ENCODE data around the gene SYT6. TPM values are rescaled to one million over a fixed set of nuclear protein-coding genes. Genes with fewer than 3 reads are reported as not detected.
"Not testable (repeated sequence)": the region's sequence is repeated elsewhere in the genome, so short reads cannot be mapped to it uniquely, and the experiment has no call there.

SYT6 gene
- total and polyA plus RNA-seq, 2 experiments from 2014 or later = 1.2 to 2.6 TPM

DNA sequence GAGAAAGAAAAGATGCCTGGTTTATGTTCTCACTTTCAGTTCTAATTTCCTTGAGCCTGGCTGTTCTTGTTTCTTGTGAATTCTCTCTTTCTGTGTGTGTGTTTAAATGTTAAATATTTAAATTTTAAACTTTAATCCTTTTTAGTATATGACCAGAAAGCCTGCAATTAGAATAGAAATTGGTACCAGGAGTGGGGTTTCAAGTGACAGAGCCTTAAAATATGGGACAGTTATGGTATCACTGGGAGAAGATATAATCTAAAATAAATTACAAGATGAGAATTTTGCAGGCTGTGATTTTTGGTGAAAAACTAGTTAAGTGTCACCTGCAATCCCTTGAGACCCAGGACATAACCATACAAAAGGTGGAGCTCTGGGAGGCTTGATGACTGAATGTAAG, 81.4 kb downstream of the SYT6 start:
- Histone ChIP-seq H2AFZ (no peak overlapping the region), H3K9me3 (ENCODE audit: low read depth) (peaks cover 11% of the 10 kb centered on the region), H3K79me2 (no peaks in the 10 kb centered on the region), H3K4me2 (no peak overlapping the region), H3K27ac (no peak overlapping the region), H3K9me2 (replicated peaks; ENCODE audit: insufficient read depth) (no peaks in the 10 kb centered on the region), H3K36me3 (replicated peaks; ENCODE audit: insufficient read depth, low read depth) (no peaks in the 10 kb centered on the region), H3K4me1 (ENCODE audit: insufficient read depth) (peaks cover 15% of the 10 kb centered on the region), H3K27me3 (no peaks in the 10 kb centered on the region), H3K4me3 (no peak overlapping the region), H4K20me1 (ENCODE audit: insufficient read depth, poor library complexity, severe bottlenecking) (no peaks in the 10 kb centered on the region)
- TF ChIP-seq EZH2 (IDR thresholded peaks at IDR 0.05; ENCODE audit: borderline replicate concordance) (no peak), CTCF (IDR thresholded peaks at IDR 0.05; ENCODE audit: poor library complexity) (no peak), EZH2phosphoT487 (IDR thresholded peaks at IDR 0.05; ENCODE audit: low read depth, severe bottlenecking, unreplicated experiment) (no peak)
- no peak for DNase-seq (ENCODE audit: low spot score)

DNA sequence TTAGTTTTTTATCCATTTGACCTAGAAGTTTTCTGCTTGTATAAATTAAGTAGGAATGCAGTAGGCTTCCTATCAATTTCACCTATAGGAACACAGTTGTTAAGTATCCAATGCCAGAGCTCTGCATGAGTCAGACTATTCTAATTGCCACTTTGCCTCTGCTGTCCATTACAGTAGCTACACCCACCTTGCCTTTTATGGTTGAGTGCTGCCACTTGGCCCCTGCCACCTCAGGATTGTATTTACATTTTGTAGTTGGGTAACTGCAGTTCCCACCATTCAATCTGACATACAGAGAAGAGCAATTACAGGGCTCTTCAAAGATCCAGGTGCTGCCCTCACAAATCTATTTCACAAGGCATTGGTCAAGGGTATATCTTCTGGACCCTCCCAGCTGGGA, 83.9 kb downstream of the SYT6 start:
- DNase-seq (ENCODE audit: low spot score); H4K20me1 ChIP-seq (ENCODE audit: insufficient read depth, poor library complexity, severe bottlenecking); H3K4me3 ChIP-seq; H3K4me1 ChIP-seq (ENCODE audit: insufficient read depth); H3K27me3 ChIP-seq; H3K27ac ChIP-seq; H3K9me2 ChIP-seq (replicated peaks; ENCODE audit: insufficient read depth); H3K36me3 ChIP-seq (replicated peaks; ENCODE audit: insufficient read depth, low read depth); H2AFZ ChIP-seq; H3K79me2 ChIP-seq; H3K4me2 ChIP-seq: not testable (repeated sequence)
- H3K9me3 ChIP-seq (ENCODE audit: low read depth) = peaks cover 11% of the 10 kb centered on the region

- not testable (repeated sequence) for H3K9me2 ChIP-seq (replicated peaks; ENCODE audit: insufficient read depth); H3K4me2 ChIP-seq; H3K79me2 ChIP-seq; H3K36me3 ChIP-seq (replicated peaks; ENCODE audit: insufficient read depth, low read depth); H3K4me1 ChIP-seq (ENCODE audit: insufficient read depth); DNase-seq (ENCODE audit: low spot score); H3K27me3 ChIP-seq; H3K4me3 ChIP-seq; H4K20me1 ChIP-seq (ENCODE audit: insufficient read depth, poor library complexity, severe bottlenecking); H3K27ac ChIP-seq; H2AFZ ChIP-seq
- 100% methylated on average over 1 of the region's 1 CpG for WGBS (ENCODE audit: low lambda C conversion rate, missing lambda C conversion rate)
- peaks cover 11% of the 10 kb centered on the region for H3K9me3 ChIP-seq (ENCODE audit: low read depth)
Measured at GRCh38 chr1:114068684-114069083, 85.0 kb downstream of the SYT6 start.

GRCh38 chr1:114065671-114066070, 88.0 kb downstream of the SYT6 start:
- H3K4me2 ChIP-seq; H3K79me2 ChIP-seq; H3K27ac ChIP-seq; H3K9me2 ChIP-seq (replicated peaks; ENCODE audit: insufficient read depth); H3K27me3 ChIP-seq; H3K4me1 ChIP-seq (ENCODE audit: insufficient read depth); H2AFZ ChIP-seq; H3K36me3 ChIP-seq (replicated peaks; ENCODE audit: insufficient read depth, low read depth); H4K20me1 ChIP-seq (ENCODE audit: insufficient read depth, poor library complexity, severe bottlenecking); DNase-seq (ENCODE audit: low spot score); H3K4me3 ChIP-seq; H3K9me3 ChIP-seq (ENCODE audit: low read depth): not testable (repeated sequence)
- 90% methylated on average over 3 of the region's 3 CpGs for WGBS (ENCODE audit: low lambda C conversion rate, missing lambda C conversion rate)

DNA sequence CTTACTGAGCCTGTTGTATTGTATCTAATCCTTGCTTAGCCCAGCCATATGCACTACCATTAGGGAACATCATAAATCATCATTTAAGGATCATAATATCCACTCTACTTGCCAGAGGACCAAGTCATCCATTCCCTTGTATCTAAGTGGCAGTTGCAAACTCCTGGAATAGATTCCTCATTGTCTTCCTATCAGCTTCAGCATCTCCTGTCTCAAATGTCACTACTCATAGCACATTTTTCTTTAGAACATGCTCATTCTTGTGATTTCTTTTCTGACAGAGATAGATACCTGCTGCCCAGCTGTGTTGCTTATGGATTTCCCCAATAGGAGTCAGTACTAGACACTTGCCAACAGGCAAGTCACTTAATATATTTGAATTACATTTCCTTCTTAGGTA, 90.1 kb downstream of the SYT6 start:
- H3K79me2 ChIP-seq = no peaks in the 10 kb centered on the region
- no peak for TF ChIP-seq EZH2phosphoT487 (IDR thresholded peaks at IDR 0.05; ENCODE audit: low read depth, severe bottlenecking, unreplicated experiment)
- no peak for TF ChIP-seq EZH2 (IDR thresholded peaks at IDR 0.05; ENCODE audit: borderline replicate concordance)
- no peak for TF ChIP-seq CTCF (IDR thresholded peaks at IDR 0.05; ENCODE audit: poor library complexity)
- no peak overlapping the region for H3K27ac ChIP-seq
- no peaks in the 10 kb centered on the region for H3K9me3 ChIP-seq (ENCODE audit: low read depth)
- no peaks in the 10 kb centered on the region for H3K9me2 ChIP-seq (replicated peaks; ENCODE audit: insufficient read depth)
- H3K4me1 ChIP-seq (ENCODE audit: insufficient read depth) = peaks cover 5% of the 10 kb centered on the region
- no peak overlapping the region for H3K4me3 ChIP-seq
- H3K36me3 ChIP-seq (replicated peaks; ENCODE audit: insufficient read depth, low read depth) = no peaks in the 10 kb centered on the region
- no peaks in the 10 kb centered on the region for H3K27me3 ChIP-seq
- DNase-seq (ENCODE audit: low spot score) = no peak
- no peaks in the 10 kb centered on the region for H4K20me1 ChIP-seq (ENCODE audit: insufficient read depth, poor library complexity, severe bottlenecking)
- no peak overlapping the region for H2AFZ ChIP-seq
- no peak overlapping the region for H3K4me2 ChIP-seq

Data from hepatocyte (in vitro differentiated cells).